ENCODE measurements around the gene ALDH1A1. TPM values are rescaled to one million over a fixed set of nuclear protein-coding genes. Genes with fewer than 3 reads are reported as not detected.

The ALDH1A1 gene
- polyA plus RNA-seq, 3 donors, result 28.6 to 117 (median 105) TPM

GRCh38 chr9:72924154-72924790, 28.6 kb downstream of the ALDH1A1 start:
- Histone ChIP-seq H4K20me1 (ENCODE audit: insufficient read depth, low read length) (no peaks in the 10 kb centered on the region), H3K79me2 (ENCODE audit: insufficient read depth, low read length) (no peaks in the 10 kb centered on the region), H3K27me3 (ENCODE audit: control insufficient read depth in 2 of 2, insufficient read depth in 2 of 2, low read length in 2 of 2) (no peaks in the 10 kb centered on the region), H3K4me1 (ENCODE audit: control insufficient read depth in 1 of 2, insufficient read depth in 2 of 2, low read length in 2 of 2) (peaks cover 22 to 29% of the 10 kb centered on the region in 2 donors), H3K36me3 (replicated peaks in 1 of 2; ENCODE audit: control insufficient read depth in 1 of 2, insufficient read depth in 2 of 2, low read length in 2 of 2) (no peaks in the 10 kb centered on the region), H3K4me3 (replicated peaks in 1 of 3; ENCODE audit: low read depth in 2 of 3, low read length in 3 of 3) (no peak overlapping the region), H3K4me2 (replicated peaks; ENCODE audit: extremely low read depth, low read length, poor library complexity, severe bottlenecking) (no peak overlapping the region), H3K9ac (ENCODE audit: insufficient read depth, low read length, poor library complexity, severe bottlenecking) (no peak overlapping the region), H2AFZ (ENCODE audit: insufficient read depth, low read depth, low read length, poor library complexity, severe bottlenecking) (no peak overlapping the region), H3K27ac (ENCODE audit: low read depth in 1 of 2, low read length in 2 of 2) (peak overlapping the region in 1 of 2 donors; percentile 87), H3K9me3 (replicated peaks in 1 of 2; ENCODE audit: control insufficient read depth in 1 of 2, insufficient read depth in 1 of 2, low read length in 2 of 2) (no peaks in the 10 kb centered on the region)
- intact Hi-C loops (cut with micrococcal nuclease), result no loop called here
- no CpG with 5 or more reads among the region's 1 CpG for WGBS (ENCODE audit: insufficient coverage)
- H3K27me3 Mint-ChIP-seq (ENCODE audit: low read depth in 3 of 3), result peaks cover 0 to 3% (median 0%) of the 10 kb centered on the region in 3 donors
- peak; percentile 18 to 69 (median 35) for DNase-seq
- H3K4me3 Mint-ChIP-seq, result no peak overlapping the region
- H3K36me3 Mint-ChIP-seq, result peaks cover 36 to 47% of the 10 kb centered on the region in 2 donors
- peak overlapping the region in 6 of 7 donors; percentile 25 to 97 (median 62) for H3K27ac Mint-ChIP-seq
- TF ChIP-seq CTCF (IDR thresholded peaks at IDR 0.05), result no peak
- peaks cover 0 to 4% (median 0%) of the 10 kb centered on the region in 7 donors for H3K9me3 Mint-ChIP-seq
- H3K4me1 Mint-ChIP-seq, result peaks cover 25% of the 10 kb centered on the region

- no peak for TF ChIP-seq CTCF (IDR thresholded peaks at IDR 0.05)
- no peak overlapping the region for H3K4me2 ChIP-seq (replicated peaks; ENCODE audit: extremely low read depth, low read length, poor library complexity, severe bottlenecking)
- no peaks in the 10 kb centered on the region for H4K20me1 ChIP-seq (ENCODE audit: insufficient read depth, low read length)
- H3K9me3 Mint-ChIP-seq, result peaks cover 0 to 4% (median 0%) of the 10 kb centered on the region in 7 donors
- no peak overlapping the region for H3K27ac Mint-ChIP-seq
- intact Hi-C loops (cut with micrococcal nuclease), result no loop called here
- H3K36me3 Mint-ChIP-seq, result peaks cover 41 to 49% of the 10 kb centered on the region in 2 donors
- no peak overlapping the region for H3K27ac ChIP-seq (ENCODE audit: low read depth in 1 of 2, low read length in 2 of 2)
- H3K9me3 ChIP-seq (replicated peaks in 1 of 2; ENCODE audit: control insufficient read depth in 1 of 2, insufficient read depth in 1 of 2, low read length in 2 of 2), result no peaks in the 10 kb centered on the region
- WGBS (ENCODE audit: insufficient coverage), result no CpG with 5 or more reads among the region's 1 CpG
- H3K9ac ChIP-seq (ENCODE audit: insufficient read depth, low read length, poor library complexity, severe bottlenecking), result no peak overlapping the region
- DNase-seq, result no peak
- H3K4me3 ChIP-seq (replicated peaks in 1 of 3; ENCODE audit: low read depth in 2 of 3, low read length in 3 of 3), result no peak overlapping the region
- H3K79me2 ChIP-seq (ENCODE audit: insufficient read depth, low read length), result no peaks in the 10 kb centered on the region
- peaks cover 0 to 3% (median 0%) of the 10 kb centered on the region in 3 donors for H3K27me3 Mint-ChIP-seq (ENCODE audit: low read depth in 3 of 3)
- no peak overlapping the region for H2AFZ ChIP-seq (ENCODE audit: insufficient read depth, low read depth, low read length, poor library complexity, severe bottlenecking)
- no peaks in the 10 kb centered on the region for H3K27me3 ChIP-seq (ENCODE audit: control insufficient read depth in 2 of 2, insufficient read depth in 2 of 2, low read length in 2 of 2)
- H3K4me1 Mint-ChIP-seq, result peaks cover 25% of the 10 kb centered on the region
- H3K36me3 ChIP-seq (replicated peaks in 1 of 2; ENCODE audit: control insufficient read depth in 1 of 2, insufficient read depth in 2 of 2, low read length in 2 of 2), result peaks cover 0 to 2% of the 10 kb centered on the region in 2 donors
- H3K4me1 ChIP-seq (ENCODE audit: control insufficient read depth in 1 of 2, insufficient read depth in 2 of 2, low read length in 2 of 2), result peaks cover 22 to 29% of the 10 kb centered on the region in 2 donors
- H3K4me3 Mint-ChIP-seq, result no peak overlapping the region
Measured at GRCh38 chr9:72923077-72923476, 29.8 kb downstream of the ALDH1A1 start.

Measured in CD14-positive monocyte (primary cell).